ENCODE measurements around the gene PLSCR3.

The PLSCR3 gene

DNA sequence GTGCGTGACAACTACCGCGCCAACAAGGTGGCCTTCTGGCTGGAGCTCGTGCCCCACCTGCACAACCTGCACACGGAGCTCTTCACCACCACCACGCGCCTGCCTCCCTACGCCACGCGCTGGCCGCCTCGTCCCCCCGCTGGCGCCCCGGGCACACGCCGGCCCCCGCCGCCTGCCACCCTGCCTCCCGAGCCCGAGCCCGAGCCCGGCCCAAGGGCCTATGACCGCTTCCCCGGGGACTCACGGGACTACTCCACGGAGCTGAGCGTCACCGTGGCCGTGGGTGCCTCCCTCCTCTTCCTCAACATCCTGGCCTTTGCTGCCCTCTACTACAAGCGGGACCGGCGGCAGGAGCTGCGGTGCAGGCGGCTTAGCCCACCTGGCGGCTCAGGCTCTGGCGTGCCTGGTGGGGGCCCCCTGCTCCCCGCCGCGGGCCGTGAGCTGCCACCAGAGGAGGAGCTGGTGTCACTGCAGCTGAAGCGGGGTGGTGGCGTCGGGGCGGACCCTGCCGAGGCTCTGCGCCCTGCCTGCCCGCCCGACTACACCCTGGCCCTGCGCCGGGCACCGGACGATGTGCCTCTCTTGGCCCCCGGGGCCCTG lies 22.8 kb upstream of the PLSCR3 start:
- TF ChIP-seq, protein P1, sequence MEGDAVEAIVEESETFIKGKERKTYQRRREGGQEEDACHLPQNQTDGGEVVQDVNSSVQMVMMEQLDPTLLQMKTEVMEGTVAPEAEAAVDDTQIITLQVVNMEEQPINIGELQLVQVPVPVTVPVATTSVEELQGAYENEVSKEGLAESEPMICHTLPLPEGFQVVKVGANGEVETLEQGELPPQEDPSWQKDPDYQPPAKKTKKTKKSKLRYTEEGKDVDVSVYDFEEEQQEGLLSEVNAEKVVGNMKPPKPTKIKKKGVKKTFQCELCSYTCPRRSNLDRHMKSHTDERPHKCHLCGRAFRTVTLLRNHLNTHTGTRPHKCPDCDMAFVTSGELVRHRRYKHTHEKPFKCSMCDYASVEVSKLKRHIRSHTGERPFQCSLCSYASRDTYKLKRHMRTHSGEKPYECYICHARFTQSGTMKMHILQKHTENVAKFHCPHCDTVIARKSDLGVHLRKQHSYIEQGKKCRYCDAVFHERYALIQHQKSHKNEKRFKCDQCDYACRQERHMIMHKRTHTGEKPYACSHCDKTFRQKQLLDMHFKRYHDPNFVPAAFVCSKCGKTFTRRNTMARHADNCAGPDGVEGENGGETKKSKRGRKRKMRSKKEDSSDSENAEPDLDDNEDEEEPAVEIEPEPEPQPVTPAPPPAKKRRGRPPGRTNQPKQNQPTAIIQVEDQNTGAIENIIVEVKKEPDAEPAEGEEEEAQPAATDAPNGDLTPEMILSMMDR (IDR thresholded peaks at IDR 0.05; ENCODE audit: low read depth, low read length), result no peak
- no peak overlapping the region for H3K4me3 ChIP-seq (ENCODE audit: low read depth, low read length)

DNA sequence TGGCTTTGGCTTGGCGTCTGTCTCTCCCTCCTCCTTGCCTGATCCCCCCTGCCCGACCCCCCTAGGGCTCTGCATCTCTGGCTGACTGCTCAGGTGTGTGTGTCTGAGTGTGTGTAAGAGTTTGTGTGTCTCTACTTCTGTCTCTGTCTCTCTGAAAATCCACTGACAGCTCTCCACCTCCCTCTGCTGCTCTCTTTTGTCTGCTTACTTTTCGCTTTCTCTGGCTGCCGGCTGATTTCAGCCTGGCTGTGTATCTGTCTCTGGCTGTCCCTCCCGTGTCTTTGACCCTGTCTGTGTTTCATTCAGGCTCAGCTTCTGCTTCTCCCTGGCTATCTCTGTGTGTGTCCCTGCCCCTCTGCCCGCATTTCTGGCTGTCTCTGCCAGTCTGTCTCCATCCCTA lies 22.0 kb upstream of the PLSCR3 start:
- TF ChIP-seq, protein P1 (IDR thresholded peaks at IDR 0.05; ENCODE audit: low read depth, low read length), result no peak
- no peak overlapping the region for H3K4me3 ChIP-seq (ENCODE audit: low read depth, low read length)

DNA sequence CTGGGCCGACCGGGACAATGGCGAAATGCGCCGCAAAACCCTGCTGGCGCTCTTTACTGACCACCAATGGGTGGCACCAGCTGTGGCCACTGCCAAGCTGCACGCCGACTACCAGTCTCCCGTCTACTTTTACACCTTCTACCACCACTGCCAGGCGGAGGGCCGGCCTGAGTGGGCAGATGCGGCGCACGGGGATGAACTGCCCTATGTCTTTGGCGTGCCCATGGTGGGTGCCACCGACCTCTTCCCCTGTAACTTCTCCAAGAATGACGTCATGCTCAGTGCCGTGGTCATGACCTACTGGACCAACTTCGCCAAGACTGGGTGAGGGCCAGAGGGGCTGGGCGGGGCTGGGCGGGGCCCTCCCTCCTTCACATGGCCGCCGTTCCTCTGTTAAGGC lies 21.5 kb upstream of the PLSCR3 start:
- H3K4me3 ChIP-seq (ENCODE audit: low read depth, low read length), result no peak overlapping the region
- TF ChIP-seq, protein P1 (IDR thresholded peaks at IDR 0.05; ENCODE audit: low read depth, low read length), result no peak

DNA sequence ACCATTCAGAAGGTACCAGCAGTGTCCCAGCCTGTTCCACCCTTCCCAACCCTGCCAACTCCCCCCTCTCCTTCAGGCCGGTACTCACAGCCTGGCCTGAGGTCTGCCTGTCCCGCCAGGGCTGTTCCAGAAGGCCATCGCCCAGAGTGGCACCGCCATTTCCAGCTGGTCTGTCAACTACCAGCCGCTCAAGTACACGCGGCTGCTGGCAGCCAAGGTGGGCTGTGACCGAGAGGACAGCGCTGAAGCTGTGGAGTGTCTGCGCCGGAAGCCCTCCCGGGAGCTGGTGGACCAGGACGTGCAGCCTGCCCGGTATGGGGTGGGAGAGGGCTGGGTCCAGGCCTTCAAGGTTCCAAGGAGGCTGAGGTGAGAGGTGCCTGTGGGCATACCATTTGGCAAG lies 20.5 kb upstream of the PLSCR3 start:
- H3K4me3 ChIP-seq (ENCODE audit: low read depth, low read length), result no peak overlapping the region
- TF ChIP-seq, protein P1 (IDR thresholded peaks at IDR 0.05; ENCODE audit: low read depth, low read length), result no peak

DNA sequence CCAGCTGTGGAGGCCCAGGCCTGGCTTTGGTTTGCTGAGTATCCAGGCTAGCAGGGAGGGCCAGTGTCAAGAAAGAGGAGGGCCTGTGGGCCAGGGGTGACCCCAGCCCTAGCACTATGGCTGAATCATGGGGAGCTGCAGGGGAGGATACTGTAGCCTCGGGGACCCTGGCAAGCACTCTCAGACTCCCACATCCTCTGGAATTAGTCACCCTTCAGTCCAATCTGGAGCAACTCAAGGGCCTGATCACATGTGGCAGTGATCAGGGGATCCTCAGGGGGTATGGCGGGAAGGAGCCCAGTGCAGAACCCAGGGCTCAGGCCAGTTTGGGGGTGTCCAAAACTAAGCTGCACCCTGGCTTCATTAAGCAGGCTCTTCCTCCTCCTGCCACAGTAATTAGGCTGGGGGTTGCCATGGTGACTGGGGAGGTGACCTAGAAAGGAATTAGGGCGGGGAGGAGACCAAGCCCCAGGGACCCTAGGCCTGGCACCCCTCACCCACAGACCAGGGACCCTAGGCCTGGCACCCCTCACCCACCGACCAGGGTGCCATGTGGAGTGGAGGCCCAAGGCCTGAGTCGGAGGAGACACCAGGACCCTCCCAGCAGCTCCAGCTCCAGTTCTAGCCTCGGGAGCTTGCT lies 19.1 kb upstream of the PLSCR3 start:
- H3K4me3 ChIP-seq (ENCODE audit: low read depth, low read length), result no peak overlapping the region
- TF ChIP-seq, protein P1 (IDR thresholded peaks at IDR 0.05; ENCODE audit: low read depth, low read length), result no peak

DNA sequence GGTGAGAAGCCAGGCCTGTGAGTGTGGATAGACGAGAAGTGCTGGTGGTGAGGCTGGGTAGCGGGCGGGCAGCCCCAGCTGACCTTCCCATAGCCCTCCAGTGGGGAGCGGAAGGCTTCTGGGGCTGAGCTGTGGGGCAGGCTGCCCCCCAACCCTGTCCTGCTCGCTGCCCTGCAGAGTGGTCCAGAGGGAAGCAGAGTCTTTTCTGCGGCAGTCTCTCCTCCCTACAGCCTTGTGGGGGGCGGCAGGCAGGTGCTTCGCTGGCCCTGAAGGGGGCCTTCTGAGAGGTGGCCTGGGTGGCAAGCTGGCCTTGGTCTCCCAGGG lies 17.1 kb upstream of the PLSCR3 start:
- TF ChIP-seq, protein P1 (IDR thresholded peaks at IDR 0.05; ENCODE audit: low read depth, low read length), result no peak
- no peak overlapping the region for H3K4me3 ChIP-seq (ENCODE audit: low read depth, low read length)

DNA sequence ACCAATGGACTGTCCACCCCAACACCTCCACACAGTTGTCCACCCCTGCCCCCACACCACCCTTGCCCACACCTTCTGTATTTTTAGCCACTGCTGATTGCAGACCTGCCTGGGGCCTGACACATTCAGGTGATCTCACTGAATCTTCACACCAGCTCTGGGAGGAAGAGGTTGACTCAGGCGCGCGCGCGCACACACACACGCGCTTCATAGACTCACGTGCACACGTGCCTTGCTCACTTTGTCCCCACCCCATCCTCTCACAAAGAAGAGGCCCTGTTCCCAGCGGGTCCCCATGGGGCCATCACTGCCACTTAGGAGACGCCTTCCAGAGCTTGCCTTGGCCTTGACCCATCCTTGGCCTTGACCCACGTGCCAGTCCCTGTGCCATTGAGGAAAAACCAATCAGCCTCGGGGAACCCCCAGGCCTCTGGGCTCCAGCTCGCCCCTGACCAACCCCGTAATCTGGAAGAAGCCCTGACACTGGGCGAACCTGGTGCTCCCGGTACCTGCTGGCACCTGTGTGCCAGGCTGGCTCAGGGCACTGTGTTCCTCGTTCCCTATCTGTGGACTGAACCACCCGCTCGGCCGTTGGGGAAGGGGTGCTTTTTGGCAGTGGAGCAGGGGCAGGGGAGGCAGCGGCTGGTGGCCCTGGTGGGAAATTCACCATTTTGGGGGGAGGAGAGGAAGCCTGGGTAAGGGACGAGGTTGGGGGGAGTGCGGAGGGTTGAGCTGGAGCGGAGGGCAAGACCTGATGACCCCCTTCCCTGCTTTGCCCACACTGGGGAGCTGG lies 16.5 kb upstream of the PLSCR3 start:
- H3K4me3 ChIP-seq (ENCODE audit: low read depth, low read length), result no peak overlapping the region
- TF ChIP-seq, protein P1 (IDR thresholded peaks at IDR 0.05; ENCODE audit: low read depth, low read length), result no peak

Measured in WI38 (cell line).